Ishikawa (cell line): ENCODE data around the gene SERPINA6.

ENCODE experiments used
- CEBPB ChIP-seq: IDR thresholded peaks from 2 replicates; pipeline ENCODE4 v1.6.1; 2012
- CREB1 ChIP-seq: IDR thresholded peaks from 2 replicates; pipeline ENCODE4 v1.6.1; 2012; ENCODE audit warnings: low read depth
- EGR1 ChIP-seq: IDR thresholded peaks from 2 replicates; pipeline ENCODE4 v1.6.1; 2012
- EP300 ChIP-seq: IDR thresholded peaks from 2 replicates; pipeline ENCODE4 v1.6.1; 2012; ENCODE audit warnings: borderline replicate concordance
- FOXM1 ChIP-seq: IDR thresholded peaks from 2 replicates; pipeline ENCODE4 v1.6.1; 2012; ENCODE audit warnings: low read depth, borderline replicate concordance
- MAX ChIP-seq: IDR thresholded peaks from 2 replicates; pipeline ENCODE4 v1.6.1; 2012
- NFIC ChIP-seq: IDR thresholded peaks from 2 replicates; pipeline ENCODE4 v1.6.1; 2012
- RAD21 ChIP-seq: IDR thresholded peaks from 2 replicates; pipeline ENCODE4 v1.6.1; 2012; ENCODE audit warnings: low read depth
- REST ChIP-seq: IDR thresholded peaks from 2 replicates; pipeline ENCODE4 v1.6.1; 2012; ENCODE audit warnings: low read depth, mild to moderate bottlenecking
- TAF1 ChIP-seq: IDR thresholded peaks from 2 replicates; pipeline ENCODE4 v1.6.1; 2012; ENCODE audit warnings: low read depth, mild to moderate bottlenecking
- TCF12 ChIP-seq: IDR thresholded peaks from 2 replicates; pipeline ENCODE4 v1.6.1; 2012; ENCODE audit warnings: low read depth
- TEAD4 ChIP-seq: IDR thresholded peaks from 2 replicates; pipeline ENCODE4 v1.6.1; 2012
- USF1 ChIP-seq: IDR thresholded peaks from 2 replicates; pipeline ENCODE4 v1.6.1; 2012
- YY1 ChIP-seq: IDR thresholded peaks from 2 replicates; pipeline ENCODE4 v1.6.1; 2012; ENCODE audit warnings: low read depth
- ZBTB7A ChIP-seq: IDR thresholded peaks from 2 replicates; pipeline ENCODE4 v1.6.1; 2012; ENCODE audit warnings: low read depth

SERPINA6 gene

GRCh38 chr14:94278731-94279130 is 44.4 kb downstream of the SERPINA6 start:
- no peak for TF ChIP-seq MAX
- TF ChIP-seq TEAD4: no peak
- no peak for TF ChIP-seq TAF1
- no peak for TF ChIP-seq REST
- no peak for TF ChIP-seq NFIC
- TF ChIP-seq YY1: no peak
- TF ChIP-seq EP300: no peak
- TF ChIP-seq CEBPB: no peak
- no peak for TF ChIP-seq CREB1
- TF ChIP-seq EGR1: no peak
- no peak for TF ChIP-seq FOXM1
- TF ChIP-seq ZBTB7A: no peak
- no peak for TF ChIP-seq USF1
- TF ChIP-seq RAD21: no peak
- no peak for TF ChIP-seq TCF12

GRCh38 chr14:94269156-94269555 is 54.0 kb downstream of the SERPINA6 start:
- TF ChIP-seq YY1 (no peak), NFIC (no peak)

- TF ChIP-seq TCF12 (no peak), CEBPB (no peak), RAD21 (no peak), YY1 (no peak), NFIC (no peak), EP300 (no peak), MAX (no peak), CREB1 (no peak), ZBTB7A (no peak), FOXM1 (no peak), USF1 (no peak)
Observed at GRCh38 chr14:94267352-94267751, 55.8 kb downstream of the SERPINA6 start.
